GM13977 (cell line): Measurements from ENCODE around the gene MAP3K3.

Source experiments
- DNase-seq: peaks from one replicate; pipeline ENCODE4 v3.0.0; 2012; ENCODE audit warnings: low spot score
- in situ Hi-C: fragments of 300-500 bp; cut with MboI; formaldehyde crosslinking; loops from one replicate; pipeline ENCODE4 v1.12.0; 2022; ENCODE audit warnings: low sequenced_read_pairs, low pct_unique_long_range_greater_than_20kb, mixed read lengths, inconsistent platforms; ENCODE audit not compliant: unreplicated experiment
- TF ChIP-seq, protein P1 (sequence below): IDR thresholded peaks from 2 replicates; pipeline ENCODE4 v1.5.1; 2012; ENCODE audit warnings: mild to moderate bottlenecking, control low read depth; ENCODE audit not compliant: insufficient read depth; ENCODE audit errors: extremely low read depth, missing control alignments

Gene MAP3K3

DNA sequence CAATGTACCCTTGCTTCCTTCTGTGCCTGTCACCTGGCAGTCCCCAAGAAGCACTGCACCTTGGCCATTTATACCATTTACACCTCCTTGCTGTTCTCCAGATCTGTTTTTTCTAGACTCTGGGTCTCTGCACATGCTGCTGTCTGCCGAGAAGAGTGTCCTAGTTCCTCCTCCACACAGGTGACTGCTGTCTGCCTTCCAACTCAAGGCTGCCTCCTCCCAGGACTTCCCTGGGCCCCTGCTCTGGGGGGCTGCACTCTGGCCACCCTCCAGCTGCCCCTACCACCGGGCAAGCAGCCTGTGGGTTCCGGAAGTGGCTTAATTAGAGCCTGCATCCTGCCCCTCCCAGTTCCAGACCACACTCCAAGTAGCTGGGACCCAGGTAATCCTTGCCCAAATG, 83.4 kb downstream of the MAP3K3 start:
- no peak for DNase-seq
- in situ Hi-C loops: no loop called here
- TF ChIP-seq, protein P1, sequence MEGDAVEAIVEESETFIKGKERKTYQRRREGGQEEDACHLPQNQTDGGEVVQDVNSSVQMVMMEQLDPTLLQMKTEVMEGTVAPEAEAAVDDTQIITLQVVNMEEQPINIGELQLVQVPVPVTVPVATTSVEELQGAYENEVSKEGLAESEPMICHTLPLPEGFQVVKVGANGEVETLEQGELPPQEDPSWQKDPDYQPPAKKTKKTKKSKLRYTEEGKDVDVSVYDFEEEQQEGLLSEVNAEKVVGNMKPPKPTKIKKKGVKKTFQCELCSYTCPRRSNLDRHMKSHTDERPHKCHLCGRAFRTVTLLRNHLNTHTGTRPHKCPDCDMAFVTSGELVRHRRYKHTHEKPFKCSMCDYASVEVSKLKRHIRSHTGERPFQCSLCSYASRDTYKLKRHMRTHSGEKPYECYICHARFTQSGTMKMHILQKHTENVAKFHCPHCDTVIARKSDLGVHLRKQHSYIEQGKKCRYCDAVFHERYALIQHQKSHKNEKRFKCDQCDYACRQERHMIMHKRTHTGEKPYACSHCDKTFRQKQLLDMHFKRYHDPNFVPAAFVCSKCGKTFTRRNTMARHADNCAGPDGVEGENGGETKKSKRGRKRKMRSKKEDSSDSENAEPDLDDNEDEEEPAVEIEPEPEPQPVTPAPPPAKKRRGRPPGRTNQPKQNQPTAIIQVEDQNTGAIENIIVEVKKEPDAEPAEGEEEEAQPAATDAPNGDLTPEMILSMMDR: no peak

DNA sequence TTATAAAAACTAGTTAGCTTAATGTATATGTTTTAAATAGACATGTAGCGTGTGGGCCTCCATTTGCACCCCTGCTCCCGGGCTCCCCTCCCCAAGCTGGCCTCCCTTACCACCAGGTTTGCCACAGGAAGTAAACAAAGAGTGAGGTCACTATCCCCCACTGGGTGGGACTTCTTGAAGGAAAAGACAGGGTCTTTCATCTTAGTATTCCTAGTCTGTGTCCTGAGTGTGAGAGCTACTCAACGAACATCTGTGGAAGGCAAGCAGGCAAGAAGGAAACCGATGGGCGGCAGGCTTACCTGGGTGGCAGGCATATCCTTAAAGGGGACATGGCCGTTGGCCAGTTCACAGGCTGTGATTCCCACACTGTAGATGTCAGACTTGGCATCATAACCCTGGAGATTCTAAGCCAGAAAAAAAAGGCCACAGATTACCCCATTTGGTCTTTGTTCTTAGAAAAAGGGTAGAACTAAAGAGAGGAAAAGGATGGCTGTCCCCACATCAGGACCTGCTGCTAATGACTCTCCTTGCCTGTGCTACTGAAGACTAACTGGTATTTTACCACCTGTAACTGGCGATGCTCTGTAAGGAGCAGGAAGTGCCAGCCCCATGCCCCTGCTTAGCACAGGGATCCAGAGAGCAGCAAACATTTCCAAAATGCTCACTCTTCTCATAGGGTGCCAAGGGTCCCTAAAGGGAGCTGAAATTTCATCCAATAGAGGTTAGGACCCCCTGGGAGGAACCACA, 84.3 kb downstream of the MAP3K3 start:
- TF ChIP-seq, protein P1: no peak
- in situ Hi-C loops: no loop called here

DNA sequence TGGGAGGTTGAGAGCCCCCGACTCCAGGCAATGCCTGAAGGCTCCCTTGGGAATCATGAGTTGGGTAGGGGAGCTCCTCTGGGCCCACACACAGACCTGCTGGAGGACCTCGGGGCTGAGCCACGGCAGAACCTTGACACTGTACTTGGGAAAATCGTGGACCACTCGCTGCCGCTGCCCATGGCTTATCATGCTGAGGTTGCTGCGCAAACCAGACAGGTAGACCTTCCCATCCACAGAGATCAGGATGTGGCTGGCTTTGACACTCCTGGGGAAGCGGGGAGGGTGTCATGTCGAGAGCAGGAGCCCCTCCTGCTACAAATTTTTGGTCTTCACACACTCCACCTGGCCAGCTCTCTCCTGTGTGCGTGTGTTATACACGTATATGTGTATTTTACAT, 84.9 kb downstream of the MAP3K3 start:
- TF ChIP-seq, protein P1: no peak
- in situ Hi-C loops: no loop called here
- DNase-seq: no peak

More for the DNA sequence above, 84.3 kb downstream of the MAP3K3 start:
- no peak for DNase-seq

DNA sequence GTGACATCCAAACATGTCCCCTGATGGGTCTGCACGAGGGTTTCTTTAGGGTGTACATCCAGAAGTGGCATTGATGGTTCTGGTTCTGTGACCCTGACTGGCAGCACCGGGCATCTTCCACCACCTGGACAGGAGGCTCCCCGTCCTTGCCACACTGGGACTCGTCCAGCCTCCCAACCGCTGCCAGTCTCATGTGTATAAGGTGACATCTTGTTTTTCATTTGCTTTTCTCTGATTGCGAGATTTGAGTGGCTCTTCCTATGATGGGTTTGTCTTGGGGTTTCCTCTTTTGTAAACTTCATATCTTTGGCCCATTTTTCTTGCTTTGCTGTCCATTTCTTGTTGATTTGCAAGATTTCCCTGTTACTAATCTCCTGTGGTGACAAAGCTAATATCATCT, 86.9 kb downstream of the MAP3K3 start:
- TF ChIP-seq, protein P1: no peak
- in situ Hi-C loops: no loop called here
- DNase-seq: no peak

DNA sequence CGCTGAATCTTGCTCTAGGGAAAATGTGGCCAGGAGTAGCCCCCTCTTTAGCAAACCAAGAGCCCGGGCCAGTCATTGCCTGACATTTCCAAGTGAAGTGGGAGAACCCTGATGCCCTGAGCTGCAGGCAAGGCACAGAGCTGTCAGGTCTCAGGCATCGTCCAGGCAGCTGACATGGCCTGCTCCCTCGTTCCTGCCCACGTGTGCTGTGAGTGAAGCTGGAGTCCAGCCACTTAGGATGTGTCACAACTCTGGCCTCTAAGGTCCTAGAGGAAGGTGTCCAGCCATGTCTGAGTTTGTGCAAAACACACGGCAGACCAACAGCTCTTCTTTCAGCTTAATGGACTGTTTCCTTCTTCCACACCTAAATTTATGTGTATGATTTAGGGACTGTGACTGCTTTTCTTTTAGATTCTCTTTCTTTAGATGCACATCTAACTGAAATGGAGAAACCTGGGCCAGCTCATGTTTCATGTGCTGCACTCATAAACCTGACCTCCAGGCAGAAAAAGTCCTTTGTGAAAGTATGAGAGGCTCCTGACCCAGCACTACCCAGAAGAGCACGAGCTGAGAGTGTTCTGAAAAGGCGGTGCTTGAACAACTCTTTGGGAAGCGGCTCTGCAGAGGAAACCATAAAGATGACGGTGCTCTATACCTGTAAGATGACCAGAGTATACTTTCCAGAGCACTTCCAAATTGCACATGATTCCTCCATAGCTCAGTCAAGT, 92.5 kb downstream of the MAP3K3 start:
- in situ Hi-C loops: no loop called here
- TF ChIP-seq, protein P1: no peak
- DNase-seq: no peak

- no peak for DNase-seq
- in situ Hi-C loops: no loop called here
- TF ChIP-seq, protein P1: no peak
Measured at GRCh38 chr17:63716426-63716825, 94.2 kb downstream of the MAP3K3 start.
